HG02981 (cell line): ENCODE measurements around the gene LNPK.
"Not testable (repeated sequence)": the region's sequence is repeated elsewhere in the genome, so short reads cannot be mapped to it uniquely, and the experiment has no call there.

ENCODE experiments used
- ATAC-seq: cut with Tn5 transposase; IDR thresholded peaks from one replicate; pipeline ENCODE4 v1.9.1; 2021; ENCODE audit warnings: mild to moderate bottlenecking, moderate library complexity; ENCODE audit not compliant: unreplicated experiment

Gene LNPK

GRCh38 chr2:175976391-175977157, 25.5 kb downstream of the LNPK start:
- no peak for ATAC-seq

- no peak for ATAC-seq
These were observed 28.7 kb downstream of the LNPK start for GRCh38 chr2:175973373-175973772.

- ATAC-seq = no peak
These were observed 35.2 kb downstream of the LNPK start for GRCh38 chr2:175966839-175967238.

GRCh38 chr2:175965773-175966172, 36.3 kb downstream of the LNPK start:
- no peak for ATAC-seq

GRCh38 chr2:175964195-175964594, 37.9 kb downstream of the LNPK start:
- no peak for ATAC-seq

- not testable (repeated sequence) for ATAC-seq
These were observed 38.9 kb downstream of the LNPK start for GRCh38 chr2:175963171-175963570.

- no peak for ATAC-seq
These were observed 44.2 kb downstream of the LNPK start for GRCh38 chr2:175957845-175958244.

GRCh38 chr2:175955136-175955535, 46.9 kb downstream of the LNPK start:
- no peak for ATAC-seq

GRCh38 chr2:175950512-175950911, 51.6 kb downstream of the LNPK start:
- no peak for ATAC-seq

GRCh38 chr2:175948191-175948590, 53.9 kb downstream of the LNPK start:
- ATAC-seq = no peak

GRCh38 chr2:175947073-175947472, 55.0 kb downstream of the LNPK start:
- no peak for ATAC-seq

GRCh38 chr2:175941699-175942098, 60.4 kb downstream of the LNPK start:
- ATAC-seq = no peak

GRCh38 chr2:175937216-175937615, 64.9 kb downstream of the LNPK start:
- ATAC-seq = no peak

- no peak for ATAC-seq
These were observed 66.5 kb downstream of the LNPK start for GRCh38 chr2:175935289-175936181.

- ATAC-seq = no peak
These were observed 69.4 kb downstream of the LNPK start for GRCh38 chr2:175932675-175933074.

- ATAC-seq = no peak
These were observed 70.3 kb downstream of the LNPK start for GRCh38 chr2:175931805-175932204.

- ATAC-seq = no peak
These were observed 71.6 kb downstream of the LNPK start for GRCh38 chr2:175930504-175930903.

- ATAC-seq = no peak
These were observed 72.2 kb downstream of the LNPK start for GRCh38 chr2:175929850-175930249.

GRCh38 chr2:175926272-175926671, 75.8 kb downstream of the LNPK start:
- no peak for ATAC-seq

- no peak for ATAC-seq
These were observed 79.9 kb downstream of the LNPK start for GRCh38 chr2:175922160-175922559.

GRCh38 chr2:175918935-175919334, 83.1 kb downstream of the LNPK start:
- no peak for ATAC-seq

GRCh38 chr2:175914846-175915245, 87.2 kb downstream of the LNPK start:
- ATAC-seq = no peak
